Cardiac fibroblast (primary cell): ENCODE results near the gene SAC3D1.
A peak's percentile ranks its signal among the peaks of the same experiment; 100 is the strongest.

Source experiments
- DNase-seq, 2 donors: peaks; one replicate each; pipeline versions ENCODE4 v3.0.0 to v3.0.0-alpha.2; 2010; ENCODE audit warnings: low read depth in 2 of 2
- H3K4me3 ChIP-seq, 2 donors: replicated peaks in 1 of 2; 1 replicate in 1 of 2; 2 replicates in 1 of 2; pipeline ENCODE4 v1.5.1; 2011; ENCODE audit warnings: low read depth in 2 of 2, low read length in 2 of 2, mild to moderate bottlenecking in 2 of 2, moderate library complexity in 1 of 2
- TF ChIP-seq, protein P1 (sequence below): IDR thresholded peaks from one replicate; pipeline ENCODE4 v1.5.1; 2011; ENCODE audit warnings: low read depth, mild to moderate bottlenecking, low read length, inconsistent platforms

Gene SAC3D1

DNA sequence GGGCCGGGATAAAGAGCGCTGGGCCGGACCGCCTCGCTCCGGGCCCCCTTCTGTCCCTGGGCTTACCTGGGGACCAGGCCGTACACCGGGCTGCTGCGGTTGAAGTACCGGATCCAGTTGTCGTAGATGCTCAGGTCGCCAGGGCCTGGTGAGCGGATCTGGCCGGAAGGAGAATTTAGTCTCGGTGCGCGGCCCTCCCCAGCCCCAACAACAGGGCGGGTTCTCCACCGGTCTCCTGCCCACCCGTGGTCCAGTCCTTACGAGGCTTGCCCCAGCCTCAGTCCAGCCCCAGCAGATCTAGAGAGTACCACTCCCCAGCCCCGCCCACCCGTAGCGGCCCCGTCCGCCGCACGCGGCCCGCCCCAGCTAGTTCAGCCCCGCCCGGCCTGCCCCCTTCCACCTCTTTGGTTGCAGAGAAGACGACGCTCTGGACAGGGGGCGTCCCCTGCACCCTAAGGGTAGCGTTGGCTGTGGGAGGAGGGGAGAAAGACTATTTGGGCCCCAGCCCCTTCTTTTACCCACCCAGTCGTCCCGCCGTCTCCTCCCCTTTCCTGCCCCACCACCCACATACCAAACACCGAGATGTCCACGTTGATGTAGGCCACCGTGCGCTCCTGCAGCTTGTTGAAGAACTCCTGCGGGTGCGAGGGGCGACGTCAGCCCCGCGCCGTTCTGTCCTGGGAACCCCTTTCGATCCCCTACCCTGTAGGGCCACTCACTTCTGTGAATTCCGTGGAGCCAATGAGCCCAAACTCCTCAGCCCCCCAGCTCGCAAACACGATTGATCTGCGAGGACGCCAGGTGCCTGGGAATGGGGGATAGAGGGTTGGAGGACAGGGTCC lies 6.8 kb downstream of the SAC3D1 start:
- TF ChIP-seq, protein P1, sequence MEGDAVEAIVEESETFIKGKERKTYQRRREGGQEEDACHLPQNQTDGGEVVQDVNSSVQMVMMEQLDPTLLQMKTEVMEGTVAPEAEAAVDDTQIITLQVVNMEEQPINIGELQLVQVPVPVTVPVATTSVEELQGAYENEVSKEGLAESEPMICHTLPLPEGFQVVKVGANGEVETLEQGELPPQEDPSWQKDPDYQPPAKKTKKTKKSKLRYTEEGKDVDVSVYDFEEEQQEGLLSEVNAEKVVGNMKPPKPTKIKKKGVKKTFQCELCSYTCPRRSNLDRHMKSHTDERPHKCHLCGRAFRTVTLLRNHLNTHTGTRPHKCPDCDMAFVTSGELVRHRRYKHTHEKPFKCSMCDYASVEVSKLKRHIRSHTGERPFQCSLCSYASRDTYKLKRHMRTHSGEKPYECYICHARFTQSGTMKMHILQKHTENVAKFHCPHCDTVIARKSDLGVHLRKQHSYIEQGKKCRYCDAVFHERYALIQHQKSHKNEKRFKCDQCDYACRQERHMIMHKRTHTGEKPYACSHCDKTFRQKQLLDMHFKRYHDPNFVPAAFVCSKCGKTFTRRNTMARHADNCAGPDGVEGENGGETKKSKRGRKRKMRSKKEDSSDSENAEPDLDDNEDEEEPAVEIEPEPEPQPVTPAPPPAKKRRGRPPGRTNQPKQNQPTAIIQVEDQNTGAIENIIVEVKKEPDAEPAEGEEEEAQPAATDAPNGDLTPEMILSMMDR = no peak
- peak overlapping the region; percentile 48 to 49 for H3K4me3 ChIP-seq
- peak in 1 of 2 donors; percentile 22 for DNase-seq

DNA sequence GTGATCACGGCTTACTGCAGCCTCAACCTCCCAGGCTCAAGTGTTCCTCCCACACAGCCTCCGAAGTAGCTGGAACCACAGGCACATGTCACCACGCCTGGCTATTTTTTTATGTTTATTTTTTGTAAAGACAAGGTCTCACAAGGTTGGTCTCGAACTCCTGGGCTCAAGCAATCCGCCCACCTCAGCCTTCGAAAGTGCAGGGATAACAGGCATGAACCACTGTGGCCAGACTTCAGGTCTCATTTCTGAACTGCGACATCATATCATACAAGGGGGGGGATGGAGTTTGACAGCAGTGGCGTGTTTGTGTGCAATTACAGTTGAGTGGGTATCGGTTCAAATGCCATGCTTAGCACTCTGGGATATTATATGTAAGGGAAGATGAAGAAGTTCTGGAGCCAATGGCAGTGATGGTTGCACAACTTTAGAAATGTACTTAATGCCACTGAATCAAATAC lies 10.4 kb downstream of the SAC3D1 start:
- no peak overlapping the region for H3K4me3 ChIP-seq
- DNase-seq = no peak
- TF ChIP-seq, protein P1 = no peak

DNA sequence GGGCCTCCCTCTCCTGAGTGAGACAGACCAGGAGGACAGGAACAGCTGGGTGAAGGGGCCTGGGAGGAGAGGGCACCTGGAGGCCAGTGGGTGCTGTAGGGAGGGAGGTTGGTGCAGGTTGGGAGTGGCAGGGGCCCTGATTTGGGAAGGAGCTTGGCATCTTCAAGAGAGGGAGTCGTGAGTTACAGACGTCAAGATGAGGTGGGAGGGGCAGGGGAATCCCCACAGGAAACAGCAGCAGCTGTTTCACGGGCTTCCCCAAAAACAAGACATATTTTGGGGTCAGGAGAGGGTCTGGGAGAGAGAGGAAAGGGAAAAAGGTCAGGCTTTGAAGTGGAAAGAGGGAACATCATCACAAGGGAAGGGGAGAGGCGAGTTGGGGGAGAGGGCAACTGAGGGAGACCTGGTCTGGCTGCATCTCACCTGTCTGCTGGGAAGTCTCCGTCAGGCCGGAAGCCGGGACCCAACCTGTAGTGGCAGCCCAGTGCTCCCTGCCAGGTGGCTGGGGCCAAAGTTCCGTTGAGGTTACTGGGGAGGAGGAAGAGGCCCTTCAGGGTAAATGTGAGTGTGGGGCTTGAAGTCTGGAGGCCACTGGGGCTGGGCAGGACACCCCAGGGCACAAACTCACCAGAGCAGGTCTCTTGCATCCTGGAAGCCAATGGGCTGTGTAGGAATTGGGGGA lies 13.0 kb downstream of the SAC3D1 start:
- TF ChIP-seq, protein P1 = no peak
- no peak for DNase-seq
- H3K4me3 ChIP-seq = no peak overlapping the region

DNA sequence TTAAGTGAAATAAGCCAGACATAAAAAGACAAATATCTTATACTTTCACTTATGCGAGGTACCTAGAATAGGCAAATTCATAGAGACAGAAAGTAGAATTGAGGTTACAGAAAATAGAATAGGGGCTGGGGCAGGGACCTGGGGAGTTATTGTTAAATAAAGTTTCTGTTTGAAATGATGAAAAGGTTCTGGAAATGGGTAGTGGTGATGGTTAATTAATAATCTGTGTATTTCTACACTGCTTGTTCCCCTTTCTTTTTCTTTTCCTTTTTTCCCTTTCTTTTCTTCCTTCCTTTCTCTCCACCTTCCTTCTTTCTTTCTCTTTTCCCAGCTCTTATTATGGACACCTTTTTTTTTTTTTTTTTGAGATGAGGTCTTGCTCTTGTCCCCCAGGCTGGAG lies 14.5 kb downstream of the SAC3D1 start:
- no peak overlapping the region for H3K4me3 ChIP-seq
- TF ChIP-seq, protein P1 = no peak
- DNase-seq = no peak

DNA sequence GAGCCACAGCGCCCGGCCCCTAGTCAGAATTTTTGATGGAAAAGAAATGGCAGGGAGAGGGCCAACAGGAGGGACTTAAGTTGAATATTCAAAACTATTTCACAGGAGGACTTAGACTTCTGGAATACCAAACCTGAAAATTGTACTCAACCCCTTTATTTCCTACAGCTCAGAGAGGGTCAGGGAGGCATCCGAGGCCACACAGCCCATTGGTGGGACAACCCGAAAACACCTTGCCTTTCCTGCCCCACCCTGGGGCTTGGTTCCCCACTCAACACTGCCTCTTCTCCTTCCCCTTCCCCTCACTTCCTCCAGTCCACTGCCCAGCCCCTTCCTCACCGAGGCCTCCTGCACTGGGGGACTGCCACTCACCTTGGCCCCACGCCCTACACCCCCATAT lies 16.0 kb downstream of the SAC3D1 start:
- no peak overlapping the region for H3K4me3 ChIP-seq
- TF ChIP-seq, protein P1 = no peak
- DNase-seq = no peak

DNA sequence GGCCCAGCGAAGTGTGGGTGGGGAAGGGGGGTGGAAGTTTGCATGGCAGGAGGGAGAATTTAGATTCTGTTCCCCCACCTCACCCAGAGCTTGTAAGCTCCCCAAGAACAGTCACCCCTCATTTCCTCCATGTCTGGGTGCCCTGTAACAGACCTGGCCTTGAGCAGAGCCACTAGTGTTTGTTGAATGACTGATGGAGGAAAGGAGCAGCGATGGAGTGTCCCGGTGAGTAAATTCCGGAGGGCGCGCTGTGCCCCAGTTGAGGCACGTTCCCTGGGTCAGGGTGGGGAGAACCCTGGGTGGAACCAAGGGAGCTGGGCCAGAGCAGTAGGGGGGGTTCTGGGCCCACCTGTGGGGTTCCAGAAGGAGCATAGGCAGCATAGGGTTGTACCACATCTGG lies 16.5 kb downstream of the SAC3D1 start:
- no peak overlapping the region for H3K4me3 ChIP-seq
- TF ChIP-seq, protein P1 = no peak
- DNase-seq = no peak
